Dermis blood vessel endothelial cell (primary cell): ENCODE measurements around the gene SNX13. TPM values are rescaled to one million over a fixed set of nuclear protein-coding genes. Genes with fewer than 3 reads are reported as not detected.

ENCODE experiments used
- DNase-seq: peaks from one replicate; pipeline ENCODE4 v3.0.0; 2010
- total RNA-seq: library from RNA; depleted of rRNA; stranded (reverse); fragments of >200 nt; gene quantifications from 2 replicates; pipeline ENCODE4 v1.2.3, GENCODE V29; 2014

The SNX13 gene, protein sequence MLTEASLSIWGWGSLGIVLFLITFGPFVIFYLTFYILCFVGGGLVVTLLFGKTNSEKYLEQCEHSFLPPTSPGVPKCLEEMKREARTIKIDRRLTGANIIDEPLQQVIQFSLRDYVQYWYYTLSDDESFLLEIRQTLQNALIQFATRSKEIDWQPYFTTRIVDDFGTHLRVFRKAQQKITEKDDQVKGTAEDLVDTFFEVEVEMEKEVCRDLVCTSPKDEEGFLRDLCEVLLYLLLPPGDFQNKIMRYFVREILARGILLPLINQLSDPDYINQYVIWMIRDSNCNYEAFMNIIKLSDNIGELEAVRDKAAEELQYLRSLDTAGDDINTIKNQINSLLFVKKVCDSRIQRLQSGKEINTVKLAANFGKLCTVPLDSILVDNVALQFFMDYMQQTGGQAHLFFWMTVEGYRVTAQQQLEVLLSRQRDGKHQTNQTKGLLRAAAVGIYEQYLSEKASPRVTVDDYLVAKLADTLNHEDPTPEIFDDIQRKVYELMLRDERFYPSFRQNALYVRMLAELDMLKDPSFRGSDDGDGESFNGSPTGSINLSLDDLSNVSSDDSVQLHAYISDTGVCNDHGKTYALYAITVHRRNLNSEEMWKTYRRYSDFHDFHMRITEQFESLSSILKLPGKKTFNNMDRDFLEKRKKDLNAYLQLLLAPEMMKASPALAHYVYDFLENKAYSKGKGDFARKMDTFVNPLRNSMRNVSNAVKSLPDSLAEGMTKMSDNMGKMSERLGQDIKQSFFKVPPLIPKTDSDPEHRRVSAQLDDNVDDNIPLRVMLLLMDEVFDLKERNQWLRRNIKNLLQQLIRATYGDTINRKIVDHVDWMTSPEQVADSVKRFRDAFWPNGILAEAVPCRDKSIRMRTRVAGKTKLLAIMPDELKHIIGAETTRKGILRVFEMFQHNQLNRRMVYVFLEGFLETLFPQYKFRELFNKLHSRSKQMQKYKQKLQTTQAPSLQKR
- 35.1 and 55.7 TPM in 2 replicates for total RNA-seq

DNA sequence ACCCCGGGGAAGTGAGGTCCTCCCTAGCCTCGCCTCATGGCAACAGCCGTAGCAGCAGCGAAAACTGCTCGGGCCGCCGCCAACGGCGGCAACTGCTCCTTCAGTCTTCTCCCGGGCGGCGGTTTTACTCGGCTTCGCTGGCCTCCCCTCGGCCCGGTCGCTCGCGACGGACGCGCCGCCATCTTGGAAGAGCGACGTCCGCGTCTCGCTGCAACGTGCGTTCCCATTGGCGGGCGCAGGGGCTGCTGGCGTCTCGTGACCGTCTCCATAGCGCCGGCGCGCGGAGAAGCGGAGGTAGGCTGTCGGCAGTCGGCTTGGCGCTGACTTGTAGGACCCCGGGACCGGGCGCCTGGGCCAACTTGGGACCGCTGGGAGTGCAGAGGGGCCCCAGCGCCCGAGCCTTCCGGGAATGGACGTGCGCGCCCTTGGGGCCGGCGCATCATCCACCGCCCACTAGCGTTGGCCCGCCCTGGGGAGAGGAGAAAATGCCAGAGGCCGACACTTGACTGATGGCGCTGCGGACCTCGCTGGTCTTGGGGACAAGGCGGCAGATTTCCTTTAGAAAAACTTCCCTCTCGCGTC, at the start of gene SNX13:
Gene SNX13 (minus strand): TSS at position 193 of the 582 bp plus-strand sequence. CDS start 199 bp downstream, outside the sequence.
- peak; percentile 96 for DNase-seq

DNA sequence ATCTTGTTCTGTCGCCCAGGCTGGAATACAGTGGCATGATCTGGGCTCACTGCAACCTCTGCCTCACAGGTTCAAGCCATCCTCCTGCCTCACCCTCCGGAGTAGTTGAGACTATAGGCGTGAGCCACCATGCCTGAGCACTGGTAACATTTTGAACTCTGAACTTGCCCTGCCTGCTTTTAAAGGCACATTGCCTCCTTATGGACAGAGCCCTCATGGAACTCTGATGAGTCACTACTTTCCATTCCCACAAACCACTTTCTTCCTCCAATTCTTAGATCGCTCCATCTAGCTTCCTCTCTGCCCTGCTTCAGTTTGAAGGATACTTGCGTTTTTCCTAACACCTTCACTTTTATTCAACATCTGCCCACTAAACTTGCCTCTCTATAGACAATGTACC, 49.3 kb upstream of the SNX13 start:
- DNase-seq = peak; percentile 35

DNA sequence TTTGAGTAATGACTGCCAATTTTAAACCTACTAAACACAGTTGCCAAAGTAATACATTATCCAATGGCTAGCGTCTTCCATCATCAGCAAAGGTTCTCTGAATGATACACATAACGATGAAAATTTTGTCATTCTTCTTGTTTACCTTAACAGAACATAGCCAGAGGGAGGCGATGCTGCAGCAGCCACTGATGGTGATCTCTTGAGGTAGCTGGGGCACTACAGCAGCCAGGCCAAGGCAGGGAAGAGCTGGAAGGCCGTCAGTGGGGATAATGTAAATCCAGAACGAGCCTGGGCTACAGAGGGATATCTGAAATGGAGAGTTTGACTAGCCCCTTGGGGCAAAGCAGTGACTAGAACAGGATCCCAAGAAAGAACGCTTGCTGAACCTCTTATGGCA, 48.6 kb upstream of the SNX13 start:
- DNase-seq = no peak

DNA sequence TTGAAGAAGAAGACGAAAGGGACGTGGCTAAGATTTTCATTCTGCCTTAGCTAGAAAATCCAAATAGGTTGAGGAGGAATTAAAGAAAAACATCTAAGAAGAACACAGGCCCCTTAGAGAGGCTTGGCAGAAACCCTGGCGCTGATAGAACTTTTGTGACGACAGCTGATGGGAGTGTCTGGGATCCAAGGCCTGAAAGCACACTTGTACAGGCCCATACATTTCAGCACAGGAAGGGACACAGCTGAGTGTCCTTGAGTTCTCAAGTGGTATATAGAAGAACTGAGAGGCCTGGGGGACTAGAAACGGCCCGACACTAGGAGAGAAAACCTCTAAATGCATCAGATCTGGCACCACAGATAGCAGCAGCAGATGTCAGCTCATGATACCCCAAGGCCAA, 47.8 kb upstream of the SNX13 start:
- DNase-seq = no peak

DNA sequence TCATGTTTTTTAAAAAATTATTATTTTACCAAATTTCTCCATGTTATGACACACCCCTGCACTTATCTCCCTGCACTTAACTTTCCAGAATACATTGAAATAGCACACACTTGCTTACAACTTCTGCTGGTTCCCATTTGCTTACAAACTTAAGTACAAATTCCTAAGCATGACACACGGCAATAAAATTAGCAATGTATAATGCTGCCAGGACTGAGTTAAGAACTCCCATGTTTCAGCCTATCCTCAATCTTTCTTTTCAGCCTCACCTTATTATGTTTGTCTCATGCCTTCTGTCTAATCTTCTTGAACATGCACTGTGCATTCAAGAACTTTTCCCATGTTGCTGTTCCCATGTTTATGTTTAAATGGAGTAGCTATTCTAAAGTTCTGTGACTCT, 46.6 kb upstream of the SNX13 start:
- DNase-seq = no peak

DNA sequence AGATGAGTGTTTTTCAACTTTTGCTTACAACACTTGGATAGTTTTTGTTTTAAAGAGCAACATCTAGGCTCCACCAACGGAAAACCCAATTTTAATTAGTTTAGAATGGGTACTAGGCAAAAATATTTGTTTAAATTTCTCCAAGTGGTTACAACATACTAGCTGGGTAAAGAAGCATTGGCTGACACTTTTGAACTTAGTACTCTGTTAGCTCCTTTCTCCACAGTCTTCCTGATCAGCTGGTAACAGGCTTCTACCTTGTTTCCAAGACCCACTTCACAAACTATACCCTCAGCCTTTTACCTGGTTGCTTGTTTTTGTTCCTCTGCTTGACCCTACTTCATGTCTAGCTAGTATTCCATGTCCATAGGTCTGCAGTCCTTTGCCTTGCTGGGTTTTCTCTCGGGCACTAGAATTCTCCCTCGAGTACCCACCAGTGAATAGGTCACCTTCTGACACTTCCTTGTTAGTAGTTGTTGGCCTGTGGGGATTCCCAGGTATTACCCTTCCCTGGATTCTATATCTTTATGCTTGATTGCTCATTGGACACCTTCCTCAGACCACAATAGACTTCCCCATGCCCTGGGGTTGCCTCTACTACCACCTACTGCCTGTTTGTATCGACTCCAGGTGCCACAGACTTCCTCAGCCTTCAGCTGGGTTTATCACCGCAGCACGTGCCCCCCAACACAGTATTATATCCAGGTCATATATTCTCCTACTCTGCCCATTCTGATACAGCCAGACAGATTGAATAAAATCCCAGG, 45.4 kb upstream of the SNX13 start:
- no peak for DNase-seq

DNA sequence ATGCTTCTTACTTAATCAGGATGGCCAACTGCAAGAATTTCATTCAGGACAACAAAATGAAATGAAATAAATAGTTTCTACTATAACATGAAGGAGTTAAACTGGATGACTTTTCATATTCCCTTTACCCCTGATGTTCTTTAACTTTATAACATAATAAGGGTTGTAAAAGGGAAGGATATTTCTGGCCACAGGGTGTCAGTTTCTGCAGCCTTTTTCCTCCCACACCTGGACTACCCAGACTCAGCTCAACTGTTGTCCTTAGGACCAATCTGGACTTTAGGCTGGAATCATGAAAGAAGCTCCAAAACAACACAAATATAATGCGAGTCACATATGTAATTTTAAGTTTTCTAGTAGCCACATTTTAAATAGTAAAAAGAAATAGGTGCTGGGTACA, 44.0 kb upstream of the SNX13 start:
- no peak for DNase-seq

DNA sequence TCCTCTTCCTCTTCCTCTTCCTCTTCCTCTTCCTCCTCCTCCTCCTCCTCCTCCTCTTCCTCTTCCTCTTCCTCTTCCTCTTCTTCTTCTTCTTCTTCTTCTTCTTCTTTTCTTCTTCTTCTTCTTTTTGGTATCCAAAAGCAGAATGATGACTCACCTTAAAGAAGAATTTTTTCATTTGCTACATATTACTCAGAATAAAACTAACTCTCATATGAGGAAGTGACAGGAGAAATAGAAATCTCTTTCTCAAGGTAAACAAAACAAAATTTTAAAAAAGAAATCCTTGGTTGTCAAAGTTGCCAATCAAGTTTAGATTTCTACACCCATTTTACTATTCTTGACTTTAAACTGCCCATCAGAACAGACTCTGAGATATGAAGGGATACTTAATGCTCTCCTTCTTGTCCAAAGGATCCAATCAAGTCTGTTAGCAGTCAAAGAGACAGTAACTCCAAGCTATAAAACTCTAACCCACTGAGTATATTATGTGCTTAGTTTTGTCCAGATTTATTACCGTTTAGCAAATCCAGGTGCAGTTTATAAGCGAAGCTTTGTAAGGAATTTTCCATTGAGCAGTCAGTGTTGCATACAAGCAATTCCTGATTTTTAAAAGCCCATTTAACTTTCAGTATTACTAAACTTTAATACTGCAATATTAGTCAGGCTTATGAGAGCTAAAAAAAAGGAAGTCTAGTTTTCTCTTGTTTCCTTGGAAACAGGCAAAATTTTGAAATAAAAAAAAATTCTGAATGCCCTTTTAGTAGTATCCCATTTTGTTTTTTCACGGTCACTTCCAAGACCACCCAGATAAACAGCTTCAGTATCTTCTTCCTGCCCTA, 43.1 kb upstream of the SNX13 start:
- no peak for DNase-seq

DNA sequence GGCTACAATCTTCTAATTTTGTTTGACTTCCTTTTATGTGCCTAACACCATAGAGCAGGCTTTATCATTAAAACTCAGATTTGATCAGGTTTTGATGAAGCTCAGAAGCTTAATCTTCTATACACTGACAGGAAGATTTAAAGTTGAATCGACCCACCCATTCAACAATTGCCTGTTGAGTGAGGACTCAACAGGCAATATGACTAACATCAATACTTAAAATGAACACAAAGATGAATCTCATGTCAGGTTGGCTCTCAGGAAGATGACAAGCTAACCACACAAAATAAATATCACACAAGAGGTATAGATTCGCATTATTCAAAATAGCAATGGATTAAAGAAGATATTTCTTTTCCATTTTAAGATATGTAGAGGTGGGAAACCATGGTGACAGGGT, 36.7 kb upstream of the SNX13 start:
- DNase-seq = no peak

DNA sequence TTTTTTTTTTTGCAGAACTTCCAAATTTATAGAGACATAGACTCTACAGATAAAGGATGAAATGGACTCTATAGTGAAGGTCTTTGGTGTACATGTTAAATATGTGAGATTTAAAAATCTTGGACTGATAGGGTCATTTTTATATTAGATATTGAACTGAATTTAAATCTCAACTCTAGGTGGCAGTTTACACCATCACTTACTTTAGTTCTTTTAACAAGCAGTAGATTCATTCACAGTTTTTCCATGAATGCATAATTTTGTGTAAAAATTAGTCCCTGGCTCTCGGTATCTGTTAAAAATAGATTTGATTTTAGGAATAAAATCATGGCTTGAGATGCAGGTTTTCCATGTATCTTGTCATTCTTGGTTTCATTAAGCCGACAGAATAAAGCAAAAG, 31.1 kb upstream of the SNX13 start:
- peak; percentile 48 for DNase-seq

DNA sequence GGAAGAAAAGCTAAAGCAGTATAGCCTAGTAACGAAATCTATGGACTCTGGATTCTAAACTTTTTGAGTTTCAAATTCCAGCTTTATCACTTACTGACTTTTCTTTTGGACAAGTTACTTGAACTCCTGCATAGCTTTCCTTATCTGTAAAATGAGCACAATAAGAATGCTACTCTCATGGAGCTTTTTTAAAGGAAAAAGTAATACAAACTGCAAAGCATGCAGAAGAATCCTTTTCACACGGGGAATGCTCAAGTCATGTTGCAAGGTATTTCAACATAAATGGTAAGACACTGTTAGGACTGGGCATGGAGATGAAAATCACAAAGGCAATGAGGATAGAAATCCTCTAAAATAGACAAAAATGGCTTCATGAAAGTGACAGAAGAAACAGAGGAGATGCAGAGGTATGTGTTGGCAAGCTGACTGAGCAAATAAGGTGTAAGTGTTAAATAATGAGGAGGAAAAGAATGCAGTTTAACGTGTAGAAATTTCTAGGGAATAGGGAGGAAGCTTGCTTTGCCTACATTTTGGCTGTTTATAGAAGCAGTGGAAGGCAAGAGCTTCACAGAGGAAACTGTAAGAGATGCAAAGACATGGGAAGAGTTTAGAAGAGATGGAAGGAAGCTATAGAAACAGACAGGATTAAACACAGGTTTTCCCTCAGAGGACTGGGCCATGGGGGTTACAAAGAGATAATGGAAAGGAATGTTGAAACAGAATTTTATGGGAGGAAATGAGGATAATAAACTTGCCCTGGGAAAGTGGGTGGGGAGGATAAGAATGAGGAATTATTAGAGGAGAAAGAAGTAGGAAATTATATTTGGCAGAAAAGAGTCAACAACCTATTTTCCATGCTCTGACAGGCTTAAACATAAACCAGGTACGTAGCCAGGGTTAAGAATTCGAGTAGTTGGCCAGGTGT, 28.8 kb upstream of the SNX13 start:
- no peak for DNase-seq

DNA sequence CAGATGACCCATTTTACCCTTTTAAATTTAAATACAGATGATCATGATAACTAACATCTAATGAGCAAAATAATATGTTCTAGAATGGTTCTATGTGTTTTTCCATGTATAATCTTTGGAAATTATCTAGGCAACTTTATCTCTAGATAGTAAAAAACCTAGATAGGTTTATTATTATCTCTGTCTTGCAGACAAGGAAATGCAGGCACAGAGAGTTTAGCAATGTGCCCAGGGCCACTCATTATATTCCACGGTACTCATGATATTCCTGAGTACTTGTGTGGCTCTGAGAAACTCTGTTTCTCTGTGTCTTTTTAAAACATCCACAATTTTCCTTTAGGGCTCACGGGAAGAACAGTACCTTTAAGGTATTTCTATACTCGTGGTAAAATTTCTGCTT, 26.4 kb upstream of the SNX13 start:
- DNase-seq = no peak

DNA sequence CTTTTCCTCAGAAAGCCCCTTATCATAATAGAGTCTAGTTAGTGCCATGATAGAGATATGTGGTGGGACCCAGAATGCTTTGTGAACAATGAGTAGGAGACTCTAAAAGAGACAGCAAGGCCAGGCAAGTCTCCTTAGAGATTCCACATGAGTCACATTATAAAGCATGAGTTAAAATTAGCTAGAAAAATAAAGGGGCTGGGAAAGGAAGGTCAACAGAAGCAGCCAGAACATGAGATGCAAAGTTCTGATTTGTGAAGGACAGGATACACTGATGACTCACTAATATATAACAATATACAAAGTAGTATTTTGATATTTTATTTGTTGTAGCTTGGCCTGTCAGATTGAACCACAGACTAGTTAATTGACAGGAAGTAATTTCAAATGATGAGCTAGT, 25.3 kb upstream of the SNX13 start:
- DNase-seq = peak; percentile 77

DNA sequence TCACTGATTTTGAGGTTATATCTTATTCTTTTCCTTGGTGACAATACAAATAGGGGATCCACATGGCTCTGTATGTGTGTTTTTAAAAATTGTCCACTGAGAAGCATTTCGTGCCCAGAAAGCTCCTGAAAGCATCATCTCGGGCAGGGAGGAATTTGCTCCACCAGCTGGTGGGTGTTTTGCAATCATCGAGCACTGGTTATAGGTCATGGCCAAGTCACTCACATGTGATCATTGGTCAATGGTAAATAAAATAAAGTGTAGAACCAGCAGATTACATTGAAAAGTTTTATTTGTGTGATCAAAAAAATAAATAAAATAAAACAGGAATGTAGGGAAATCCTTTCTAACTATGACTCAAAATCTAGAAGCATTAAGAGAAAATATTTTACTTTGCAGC, 23.0 kb upstream of the SNX13 start:
- DNase-seq = no peak

DNA sequence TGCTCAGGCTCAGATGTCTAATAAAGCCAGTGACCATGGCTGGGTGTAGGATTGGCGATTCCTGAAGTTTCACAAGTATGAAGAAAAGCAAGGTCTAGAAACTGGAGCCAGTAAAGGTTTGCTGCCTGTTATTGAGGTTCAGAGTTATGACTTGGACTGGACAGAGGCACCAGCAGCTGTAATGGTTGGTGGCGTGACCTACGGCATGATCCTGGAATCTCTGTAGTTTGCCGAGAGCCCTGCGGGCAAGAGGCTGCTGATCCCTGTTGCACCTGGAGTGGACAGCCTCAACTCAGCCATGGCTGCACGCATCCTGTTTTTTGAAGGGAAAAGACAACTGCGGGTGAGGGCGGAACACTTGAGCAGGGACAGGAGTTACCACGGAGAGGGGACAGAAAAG, 22.4 kb upstream of the SNX13 start:
- no peak for DNase-seq

DNA sequence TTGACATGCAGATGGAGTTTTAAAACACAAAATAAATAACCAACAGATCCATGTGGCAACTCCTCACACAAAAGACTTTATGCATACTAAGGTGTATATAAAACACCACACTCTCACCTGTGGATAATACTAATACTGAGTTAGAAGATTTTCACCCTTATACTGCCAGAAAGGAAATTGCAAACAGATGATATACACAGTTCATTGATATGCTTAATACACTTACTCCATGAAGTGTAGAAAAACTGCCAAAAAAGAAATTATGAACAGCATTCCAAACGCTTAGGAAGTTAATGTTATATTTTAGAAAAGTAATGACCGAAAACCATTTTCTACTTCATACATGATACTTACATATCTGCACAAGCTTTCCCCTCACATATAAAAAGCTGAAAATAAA, 17.6 kb upstream of the SNX13 start:
- DNase-seq = no peak

DNA sequence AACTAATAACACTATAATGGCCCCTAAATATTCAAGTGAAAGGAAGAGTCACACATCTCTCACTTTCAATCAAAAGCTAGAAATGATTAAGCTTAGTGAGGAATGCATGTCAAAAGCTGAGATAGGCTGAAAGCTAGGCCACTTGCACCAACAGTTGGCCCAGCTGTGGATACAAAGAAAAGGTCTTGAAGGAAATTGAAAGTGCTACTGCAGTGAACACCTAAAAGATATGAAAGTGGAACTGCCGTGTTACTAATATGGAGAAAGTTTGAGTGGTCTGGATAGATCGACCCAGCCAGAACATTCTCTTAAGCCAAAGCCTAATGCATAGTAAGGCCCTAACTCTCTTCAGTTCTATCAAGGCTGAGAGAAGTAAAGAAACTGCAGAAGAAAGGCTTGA, 12.1 kb upstream of the SNX13 start:
- no peak for DNase-seq

DNA sequence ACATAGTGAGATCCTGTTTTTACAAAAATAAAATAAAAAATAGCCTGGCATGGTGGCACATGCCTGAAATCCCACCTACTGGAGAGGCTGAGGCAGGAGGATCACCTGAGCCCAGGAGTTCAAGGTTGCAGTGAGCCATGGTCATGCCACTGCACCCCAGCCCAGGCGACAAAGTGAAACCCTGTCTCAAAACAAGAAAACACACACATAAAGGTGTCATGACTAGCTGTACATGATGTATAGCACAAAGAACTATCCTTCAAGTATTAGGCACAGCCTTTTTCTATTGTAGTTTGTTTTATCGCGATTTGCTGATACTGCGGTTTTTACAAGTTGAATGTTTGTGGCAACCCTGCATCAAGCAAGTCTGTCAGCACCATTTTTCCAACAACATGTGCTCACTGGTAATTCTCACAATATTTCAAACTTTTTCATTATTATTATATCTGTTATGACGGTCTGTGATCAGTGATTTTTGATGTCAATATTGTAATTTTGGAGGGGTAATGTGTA, 11.5 kb upstream of the SNX13 start:
- no peak for DNase-seq

DNA sequence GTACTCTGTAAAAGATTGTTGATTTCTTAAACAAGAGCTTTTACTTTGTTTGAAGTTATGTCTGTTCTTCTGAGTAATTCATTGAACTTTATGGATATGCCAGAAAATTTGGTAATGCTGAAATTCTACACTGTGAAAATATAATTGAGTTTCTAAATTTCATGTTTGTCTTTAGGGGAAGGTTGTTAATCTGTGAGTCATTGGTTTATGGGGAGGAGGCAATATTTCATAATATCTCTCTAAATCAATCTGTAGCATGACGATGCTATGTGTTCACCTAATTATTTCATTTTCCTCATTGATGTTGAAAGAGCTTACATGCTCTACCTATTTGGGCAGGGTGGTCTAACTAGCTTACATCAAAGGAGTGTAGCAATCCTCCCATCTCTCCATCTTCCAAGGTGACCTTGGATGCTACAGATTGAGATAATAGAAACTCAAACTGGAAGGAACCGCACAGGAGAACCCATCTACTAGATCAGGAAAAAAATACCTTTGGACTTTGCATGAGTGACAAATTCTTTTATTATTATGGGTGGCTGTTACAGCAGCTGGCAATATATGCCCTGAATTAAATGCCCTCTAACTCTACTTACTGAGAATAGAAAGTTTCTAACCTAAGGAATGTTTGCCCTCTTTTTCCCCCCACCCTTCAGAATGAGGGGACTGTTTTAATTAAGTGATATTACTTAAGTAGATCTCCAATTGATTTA, 8.4 kb upstream of the SNX13 start:
- no peak for DNase-seq

DNA sequence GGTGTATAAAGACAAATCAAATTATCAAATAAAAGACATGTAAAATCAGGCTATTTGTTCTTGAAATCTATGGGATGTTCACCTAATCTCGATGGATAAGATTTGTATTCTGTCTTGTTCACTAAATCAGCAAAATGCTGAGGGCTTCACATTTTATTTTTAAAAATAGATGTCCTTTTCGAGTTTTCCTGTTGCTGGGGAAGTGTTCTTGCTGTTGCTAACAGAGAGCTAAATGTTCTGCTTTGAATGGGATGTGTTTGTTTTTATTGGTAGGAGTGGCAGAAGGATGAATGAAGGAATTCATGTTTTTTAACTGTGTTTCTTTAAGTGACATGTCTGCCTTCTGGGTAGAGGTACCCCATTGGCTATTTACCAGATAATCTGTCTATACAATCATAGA, 7.3 kb upstream of the SNX13 start:
- no peak for DNase-seq
